Skeletal muscle cell (primary cell): ENCODE data around the gene RIN1.
"Not testable (repeated sequence)": the region's sequence is repeated elsewhere in the genome, so short reads cannot be mapped to it uniquely, and the experiment has no call there.

Experiments
- DNase-seq: peaks from one replicate; pipeline ENCODE4 v3.0.0-alpha.2; 2010; ENCODE audit warnings: low read depth
- H3K4me3 ChIP-seq: 2 replicates; pipeline ENCODE4 v1.5.1; 2011; ENCODE audit warnings: low read depth, mild to moderate bottlenecking, control low read depth, low read length, moderate library complexity

RIN1 gene

GRCh38 chr11:66323684-66324083 is 12.6 kb downstream of the RIN1 start:
- DNase-seq: no peak
- H3K4me3 ChIP-seq: no peak overlapping the region

- no peak for DNase-seq
- no peak overlapping the region for H3K4me3 ChIP-seq
Measured at GRCh38 chr11:66322732-66323427, 13.4 kb downstream of the RIN1 start.

- no peak for DNase-seq
- no peak overlapping the region for H3K4me3 ChIP-seq
Measured at GRCh38 chr11:66321606-66322005, 14.6 kb downstream of the RIN1 start.

GRCh38 chr11:66320748-66321147 is 15.5 kb downstream of the RIN1 start:
- DNase-seq, H3K4me3 ChIP-seq: not testable (repeated sequence)

- DNase-seq: not testable (repeated sequence)
Measured at GRCh38 chr11:66320289-66320688, 15.9 kb downstream of the RIN1 start.

GRCh38 chr11:66318600-66318970 is 17.6 kb downstream of the RIN1 start:
- no peak overlapping the region for H3K4me3 ChIP-seq
- no peak for DNase-seq

More at GRCh38 chr11:66320289-66320688, 15.9 kb downstream of the RIN1 start:
- not testable (repeated sequence) for H3K4me3 ChIP-seq

GRCh38 chr11:66317723-66318599 is 18.3 kb downstream of the RIN1 start:
- peak; percentile 91 for DNase-seq
- H3K4me3 ChIP-seq: no peak overlapping the region

GRCh38 chr11:66317322-66317722 is 18.9 kb downstream of the RIN1 start:
- H3K4me3 ChIP-seq: no peak overlapping the region
- peak; percentile 65 for DNase-seq

GRCh38 chr11:66316849-66317251 is 19.4 kb downstream of the RIN1 start, which contains the start of gene CD248:
CD248 (minus strand) TSS chr11:66317044; CDS start chr11:66317027, 17 bp downstream.
- peak; percentile 84 for DNase-seq
- H3K4me3 ChIP-seq: peak within 1 kb of the TSS; percentile 62

- no peak for DNase-seq
- peak overlapping the region; percentile 62 for H3K4me3 ChIP-seq
Measured at GRCh38 chr11:66315921-66316811, 20.1 kb downstream of the RIN1 start.

GRCh38 chr11:66315498-66315885 is 20.7 kb downstream of the RIN1 start:
- H3K4me3 ChIP-seq: peak overlapping the region; percentile 62
- DNase-seq: no peak

- no peak for DNase-seq
- peak overlapping the region; percentile 62 for H3K4me3 ChIP-seq
Measured at GRCh38 chr11:66314561-66315497, 21.4 kb downstream of the RIN1 start.

GRCh38 chr11:66314186-66314501 is 22.1 kb downstream of the RIN1 start:
- H3K4me3 ChIP-seq: peak overlapping the region; percentile 62
- DNase-seq: no peak

- no peak for DNase-seq
- H3K4me3 ChIP-seq: peak overlapping the region; percentile 62
Measured at GRCh38 chr11:66313321-66314185, 22.7 kb downstream of the RIN1 start.

- H3K4me3 ChIP-seq: peak overlapping the region; percentile 62
- peak; percentile 98 for DNase-seq
Measured at GRCh38 chr11:66312549-66313320, 23.5 kb downstream of the RIN1 start.

- H3K4me3 ChIP-seq: peak overlapping the region; percentile 55
- DNase-seq: peak; percentile 81
Measured at GRCh38 chr11:66311965-66312548, 24.2 kb downstream of the RIN1 start.

- no peak for DNase-seq
- peak overlapping the region; percentile 55 for H3K4me3 ChIP-seq
Measured at GRCh38 chr11:66311470-66311964, 24.7 kb downstream of the RIN1 start.
